Fibroblast of lung (primary cell): ENCODE data around the gene XYLT2.

ENCODE experiments used
- CTCF ChIP-seq, 2 donors: IDR thresholded peaks in 1 of 2; conservative IDR thresholded peaks in 1 of 2; 1 replicate in 1 of 2; 2 replicates in 1 of 2; pipeline ENCODE4 v1.5.1; 2011 to 2012; ENCODE audit warnings: low read length in 2 of 2, control low read depth in 1 of 2, inconsistent platforms in 1 of 2, low read depth in 1 of 2, mild to moderate bottlenecking in 1 of 2
- EZH2 ChIP-seq: IDR thresholded peaks from 2 replicates; pipeline ENCODE4 v1.5.1; 2012; ENCODE audit warnings: low read length, control low read depth, mild to moderate bottlenecking; ENCODE audit errors: missing control alignments

GRCh38 chr17:50310455-50311111 is 35.3 kb upstream of the XYLT2 start:
- no peak for TF ChIP-seq EZH2
- no peak for TF ChIP-seq CTCF (conservative IDR thresholded peaks at IDR 0.05 in 1 of 2, IDR thresholded peaks at IDR 0.05 in 1 of 2; ENCODE audit: low read depth in 1 of 2, low read length in 2 of 2)
